Uterus (tissue), 4 donors: ENCODE data around the gene RAB40A. TPM values are rescaled to one million over a fixed set of nuclear protein-coding genes. Genes with fewer than 3 reads are reported as not detected.
"Not testable (repeated sequence)": the region's sequence is repeated elsewhere in the genome, so short reads cannot be mapped to it uniquely, and the experiment has no call there.

Experiments
- DNase-seq, 2 donors: peaks; one replicate each; pipeline ENCODE4 v3.0.0-alpha.2; 2019 to 2020
- H3K27ac ChIP-seq, 2 donors: fragments of 200-600 bp; sonication (generic); 1 replicate in 1 of 2; 2 replicates in 1 of 2; pipeline ENCODE4 v1.5.1; 2016 to 2018
- H3K27me3 ChIP-seq, 2 donors: fragments of 200-600 bp; sonication (generic); one replicate each; pipeline ENCODE4 v1.5.1; 2018 to 2019; ENCODE audit warnings: control low read depth in 1 of 2
- H3K36me3 ChIP-seq, 2 donors: fragments of 200-600 bp; sonication (generic); one replicate each; pipeline ENCODE4 v1.5.1; 2019; ENCODE audit warnings: control low read depth in 1 of 2
- H3K4me1 ChIP-seq, 2 donors: fragments of 200-600 bp; sonication (generic); one replicate each; pipeline ENCODE4 v1.5.1; 2018 to 2019; ENCODE audit warnings: control low read depth in 1 of 2
- H3K4me3 ChIP-seq, 2 donors: fragments of 200-600 bp; sonication (generic); 1 replicate in 1 of 2; 2 replicates in 1 of 2; pipeline ENCODE4 v1.5.1; 2018 to 2019; ENCODE audit warnings: mild to moderate bottlenecking in 1 of 2
- H3K9me3 ChIP-seq, 2 donors: fragments of 200-600 bp; sonication (generic); one replicate each; pipeline ENCODE4 v1.5.1; 2019; ENCODE audit warnings: control low read depth in 1 of 2
- POLR2A ChIP-seq, 2 donors: fragments of 450-650 bp; IDR thresholded peaks; one replicate each; pipeline ENCODE4 v1.6.1; 2016; ENCODE audit warnings: antibody characterized with exemption in 2 of 2, mild to moderate bottlenecking in 1 of 2, moderate library complexity in 1 of 2
- intact Hi-C: fragments of 100-400 bp; cut with DNase I; formaldehyde crosslinking; loops from one replicate; pipeline ENCODE4 v1.15.1; 2023; ENCODE audit warnings: low total_unique reads
- total RNA-seq, 4 donors: library from RNA; depleted of rRNA in 3 of 4; stranded (reverse); fragments of >200 nt in 3 of 4; gene quantifications; one replicate each; pipeline versions ENCODE4 v1.1.0 to v1.2.4, GENCODE V29; 2014 to 2023
- TF ChIP-seq, protein P1 (sequence below), 4 experiments: fragments of 200-600 bp in 2 of 4; fragments of 450-650 bp in 2 of 4; sonication (generic) in 2 of 4; IDR thresholded peaks; one replicate each; pipeline ENCODE4 v1.5.1; 2016 to 2019; ENCODE audit warnings: antibody characterized with exemption in 4 of 4, mild to moderate bottlenecking in 2 of 4, moderate library complexity in 1 of 4
- donor health status: DM: yes; HTN: yes; CAD: no.

RAB40A gene
- total RNA-seq, 4 donors from 2014 or later, result 0.88 to 8.7 (median 3.9) TPM

DNA sequence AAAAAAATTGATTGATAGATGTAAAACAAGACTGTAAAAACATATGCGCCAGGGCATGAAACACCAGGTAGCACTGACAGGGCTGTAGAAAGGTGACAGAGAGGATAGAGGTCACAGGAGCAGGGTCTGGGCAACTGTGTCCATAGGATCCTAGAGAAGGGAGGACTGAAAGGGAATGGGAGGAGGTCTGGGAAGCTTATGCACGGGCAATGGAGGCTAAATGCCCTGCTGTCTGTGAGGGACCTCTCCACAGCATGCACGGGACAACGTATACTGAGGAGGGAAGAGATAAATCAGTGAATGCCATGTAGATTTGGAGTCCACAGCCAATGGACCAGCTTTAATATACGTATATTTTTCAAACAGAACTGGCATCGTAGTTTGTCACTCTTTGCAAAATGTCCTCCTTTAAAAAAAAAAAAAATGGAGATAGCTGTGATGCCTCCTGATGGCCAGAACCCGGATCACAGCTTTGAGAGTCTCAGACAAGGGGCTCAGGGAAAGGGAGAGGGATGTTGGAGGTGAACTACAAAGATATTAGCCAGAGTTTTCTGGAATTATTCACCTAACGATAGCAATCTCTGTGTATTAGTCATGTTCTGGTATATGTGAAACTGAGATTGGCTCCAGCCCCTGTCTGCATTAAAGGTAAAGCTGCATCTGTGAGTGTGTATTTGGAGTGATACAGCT is 16.0 kb downstream of the RAB40A start:
- Histone ChIP-seq H3K36me3 (no peaks in the 10 kb centered on the region), H3K9me3 (no peaks in the 10 kb centered on the region), H3K27me3 (peaks cover 0 to 5% of the 10 kb centered on the region in 2 donors), H3K27ac (no peak overlapping the region), H3K4me3 (no peak overlapping the region), H3K4me1 (no peaks in the 10 kb centered on the region)
- no peak for DNase-seq
- intact Hi-C loops, result no loop called here
- TF ChIP-seq POLR2A (IDR thresholded peaks at IDR 0.05), result no peak
- TF ChIP-seq, protein P1, sequence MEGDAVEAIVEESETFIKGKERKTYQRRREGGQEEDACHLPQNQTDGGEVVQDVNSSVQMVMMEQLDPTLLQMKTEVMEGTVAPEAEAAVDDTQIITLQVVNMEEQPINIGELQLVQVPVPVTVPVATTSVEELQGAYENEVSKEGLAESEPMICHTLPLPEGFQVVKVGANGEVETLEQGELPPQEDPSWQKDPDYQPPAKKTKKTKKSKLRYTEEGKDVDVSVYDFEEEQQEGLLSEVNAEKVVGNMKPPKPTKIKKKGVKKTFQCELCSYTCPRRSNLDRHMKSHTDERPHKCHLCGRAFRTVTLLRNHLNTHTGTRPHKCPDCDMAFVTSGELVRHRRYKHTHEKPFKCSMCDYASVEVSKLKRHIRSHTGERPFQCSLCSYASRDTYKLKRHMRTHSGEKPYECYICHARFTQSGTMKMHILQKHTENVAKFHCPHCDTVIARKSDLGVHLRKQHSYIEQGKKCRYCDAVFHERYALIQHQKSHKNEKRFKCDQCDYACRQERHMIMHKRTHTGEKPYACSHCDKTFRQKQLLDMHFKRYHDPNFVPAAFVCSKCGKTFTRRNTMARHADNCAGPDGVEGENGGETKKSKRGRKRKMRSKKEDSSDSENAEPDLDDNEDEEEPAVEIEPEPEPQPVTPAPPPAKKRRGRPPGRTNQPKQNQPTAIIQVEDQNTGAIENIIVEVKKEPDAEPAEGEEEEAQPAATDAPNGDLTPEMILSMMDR (IDR thresholded peaks at IDR 0.05), result no peak

DNA sequence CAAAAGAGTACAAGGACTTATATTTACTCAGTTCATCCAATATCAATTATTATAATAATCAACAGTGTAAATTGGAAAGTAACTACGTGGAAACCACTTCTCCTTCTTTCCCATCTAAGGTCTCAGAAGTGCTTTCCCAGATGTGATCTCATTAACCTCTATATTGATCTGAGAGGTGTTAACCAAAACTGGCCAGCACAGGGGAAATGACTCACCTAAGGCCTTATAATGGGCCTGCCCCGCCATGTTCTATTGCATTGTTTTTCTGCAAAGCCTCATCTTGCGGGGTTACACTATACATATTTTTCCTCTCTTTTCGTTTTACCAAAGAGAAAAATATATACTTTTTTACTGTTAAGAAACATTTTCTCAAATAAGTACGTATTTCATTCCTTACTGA is 20.5 kb downstream of the RAB40A start:
- H3K9me3 ChIP-seq, result no peaks in the 10 kb centered on the region
- H3K27me3 ChIP-seq, result peaks cover 0 to 10% of the 10 kb centered on the region in 2 donors
- no peaks in the 10 kb centered on the region for H3K36me3 ChIP-seq
- TF ChIP-seq, protein P1 (IDR thresholded peaks at IDR 0.05), result no peak
- TF ChIP-seq POLR2A (IDR thresholded peaks at IDR 0.05), result no peak
- H3K4me3 ChIP-seq, result no peak overlapping the region
- no peaks in the 10 kb centered on the region for H3K4me1 ChIP-seq
- H3K27ac ChIP-seq, result no peak overlapping the region
- intact Hi-C loops, result no loop called here
- no peak for DNase-seq

DNA sequence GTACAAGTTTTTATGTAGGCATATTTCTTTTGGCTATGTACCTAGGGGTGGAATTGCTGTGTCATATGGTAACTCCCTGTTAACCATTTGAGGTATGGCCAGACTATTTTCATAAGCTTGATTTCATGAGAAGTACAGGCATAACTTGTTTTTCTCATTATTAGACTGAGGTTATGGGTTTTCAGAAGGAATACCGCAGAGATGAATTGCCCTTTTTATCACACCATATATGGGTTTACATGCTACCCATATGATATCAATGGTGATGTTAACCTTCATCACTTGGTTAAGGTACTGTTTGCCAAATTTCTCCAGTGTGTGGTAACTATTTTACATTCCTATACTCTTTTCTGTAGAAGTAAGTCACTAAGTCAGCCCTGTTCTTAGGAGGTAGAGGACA is 23.5 kb downstream of the RAB40A start:
- Histone ChIP-seq H3K27ac (no peak overlapping the region), H3K4me3 (no peak overlapping the region), H3K9me3 (no peaks in the 10 kb centered on the region), H3K36me3 (no peaks in the 10 kb centered on the region), H3K4me1 (no peaks in the 10 kb centered on the region), H3K27me3 (peaks cover 0 to 13% of the 10 kb centered on the region in 2 donors)
- DNase-seq, result no peak
- intact Hi-C loops, result no loop called here
- no peak for TF ChIP-seq POLR2A (IDR thresholded peaks at IDR 0.05)
- TF ChIP-seq, protein P1 (IDR thresholded peaks at IDR 0.05), result no peak

DNA sequence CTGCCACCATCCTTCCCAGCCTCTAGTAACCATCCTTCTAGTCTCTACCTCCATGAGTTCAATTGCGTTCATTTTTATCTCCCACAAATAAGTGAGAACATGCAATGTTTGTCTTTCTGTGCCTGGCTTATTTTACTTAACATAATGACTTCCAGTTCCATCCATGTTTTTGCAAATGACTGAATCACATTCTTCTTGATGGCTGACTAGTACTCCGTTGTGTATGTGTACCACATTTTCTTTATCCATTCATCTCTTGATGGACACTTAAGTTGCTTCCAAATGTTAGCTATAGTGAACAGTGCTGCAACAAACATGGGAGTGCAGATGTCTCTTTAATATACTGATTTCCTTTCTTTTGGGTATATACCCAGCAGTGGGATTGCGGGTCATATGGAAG is 25.7 kb downstream of the RAB40A start:
- H3K36me3 ChIP-seq, H3K4me3 ChIP-seq, H3K27me3 ChIP-seq, H3K4me1 ChIP-seq, H3K27ac ChIP-seq, intact Hi-C loops, DNase-seq, H3K9me3 ChIP-seq: not testable (repeated sequence)

DNA sequence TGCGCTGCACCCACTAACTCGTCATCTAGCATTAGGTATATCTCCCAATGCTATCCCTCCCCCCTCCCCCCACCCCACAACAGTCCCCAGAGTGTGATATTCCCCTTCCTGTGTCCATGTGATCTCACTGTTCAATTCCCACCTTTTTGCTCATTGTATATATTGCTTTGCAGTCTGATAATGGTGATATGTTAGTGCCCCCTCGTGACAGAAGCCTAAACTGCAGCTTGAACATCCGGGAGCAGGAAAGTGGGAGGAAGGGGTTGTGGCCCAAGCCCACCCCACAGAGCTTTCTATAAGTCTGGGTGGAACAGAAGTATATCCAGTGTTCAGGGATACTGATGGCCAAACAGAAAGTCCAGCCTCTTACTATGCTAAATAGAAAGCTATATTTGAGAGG is 29.6 kb downstream of the RAB40A start:
- H3K9me3 ChIP-seq, H3K4me1 ChIP-seq, H3K27me3 ChIP-seq, DNase-seq, H3K36me3 ChIP-seq, H3K27ac ChIP-seq, H3K4me3 ChIP-seq, intact Hi-C loops: not testable (repeated sequence)

DNA sequence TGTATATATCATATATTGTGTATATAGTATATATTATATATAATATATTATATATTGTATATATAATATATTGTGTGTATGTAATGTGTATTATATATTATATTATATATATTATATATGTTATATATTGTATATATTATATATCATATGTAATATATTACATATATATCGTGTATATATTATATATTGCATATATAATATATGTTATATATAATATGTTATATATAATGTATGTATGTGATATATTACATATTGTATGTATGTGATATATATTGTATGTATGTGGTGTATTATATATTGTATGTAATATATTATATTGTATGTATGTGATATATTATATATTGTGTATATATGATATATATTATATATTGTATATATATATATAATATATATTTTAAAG is 30.5 kb downstream of the RAB40A start:
- Histone ChIP-seq H3K9me3 (no peaks in the 10 kb centered on the region), H3K27ac (no peak overlapping the region), H3K27me3 (peaks cover 0 to 3% of the 10 kb centered on the region in 2 donors), H3K4me1 (no peaks in the 10 kb centered on the region), H3K4me3 (no peak overlapping the region), H3K36me3 (no peaks in the 10 kb centered on the region)
- intact Hi-C loops, result no loop called here
- DNase-seq, result no peak
- no peak for TF ChIP-seq POLR2A (IDR thresholded peaks at IDR 0.05)
- TF ChIP-seq, protein P1 (IDR thresholded peaks at IDR 0.05), result no peak
